Lower leg skin (tissue), 4 donors: Measurements from ENCODE around the gene CACNA1H. TPM values are rescaled to one million over a fixed set of nuclear protein-coding genes. Genes with fewer than 3 reads are reported as not detected.

ENCODE experiments used
- DNase-seq, 2 donors: peaks; one replicate each; pipeline ENCODE4 v3.0.0-alpha.2; 2019; ENCODE audit warnings: low spot score in 2 of 2
- H3K4me3 ChIP-seq: fragments of 200-600 bp; sonication (generic); 2 replicates; pipeline ENCODE4 v1.5.1; 2017; ENCODE audit warnings: mild to moderate bottlenecking, low read depth; ENCODE audit not compliant: poor library complexity, severe bottlenecking
- POLR2A ChIP-seq, 2 donors: fragments of 450-650 bp; IDR thresholded peaks; one replicate each; pipeline ENCODE4 v1.6.1; 2016 to 2017; ENCODE audit warnings: antibody characterized with exemption in 2 of 2, mild to moderate bottlenecking in 1 of 2, moderate library complexity in 1 of 2
- whole genome bisulfite sequencing, 2 donors: methylation state at CpG; one replicate each; pipeline ENCODE4 v1.1.5; 2018; 5-methylcytosine and 5-hydroxymethylcytosine counted together
- intact Hi-C: fragments of 100-400 bp; cut with DNase I; formaldehyde crosslinking; loops from one replicate; pipeline ENCODE4 v1.15.0; 2023; ENCODE audit warnings: low total_unique reads
- total RNA-seq, 4 donors: library from RNA; depleted of rRNA; stranded (reverse); fragments of >200 nt; gene quantifications; one replicate each; pipeline ENCODE4 v1.1.0, GENCODE V29; 2016
- TF ChIP-seq, protein P1 (sequence below), 3 donors: fragments of 450-650 bp; IDR thresholded peaks; one replicate each; pipeline ENCODE4 v1.5.1; 2016; ENCODE audit warnings: antibody characterized with exemption in 3 of 3, mild to moderate bottlenecking in 3 of 3, moderate library complexity in 2 of 3

CACNA1H gene
- total RNA-seq, 4 donors from 2014 or later = 29.3 to 151 (median 72.1) TPM

DNA sequence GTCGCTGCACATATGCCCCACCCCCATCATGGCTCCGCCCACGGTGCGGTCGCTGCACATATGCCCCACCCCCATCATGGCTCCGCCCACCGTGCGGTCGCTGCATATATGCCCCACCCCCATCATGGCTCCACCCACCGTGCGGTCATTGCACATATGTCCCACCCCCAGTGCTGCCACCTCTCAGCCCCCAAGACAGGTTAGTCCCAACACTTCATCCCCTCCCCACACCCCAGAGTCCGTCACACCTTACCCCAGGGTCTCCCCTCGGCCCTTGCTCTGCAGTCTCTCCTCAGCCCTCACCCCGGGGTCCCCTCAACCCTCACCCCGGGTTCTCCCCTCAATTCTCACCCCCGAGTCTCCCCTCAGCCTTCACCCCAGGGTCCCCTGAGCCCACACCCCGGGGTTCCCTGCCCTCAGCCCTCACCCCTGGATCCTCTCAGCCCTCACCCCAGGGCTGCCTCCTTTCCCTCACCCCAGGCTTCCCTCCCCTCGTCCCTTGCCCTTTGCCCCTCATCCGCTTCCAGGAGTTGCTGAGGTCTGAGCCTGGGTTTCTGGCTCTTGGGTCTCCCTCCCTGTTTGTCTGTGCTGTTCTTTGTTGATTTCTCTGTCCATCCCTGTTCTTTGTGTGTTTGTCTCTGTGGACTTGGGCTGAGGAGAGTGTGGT, 46.6 kb downstream of the CACNA1H start:
- 84 to 85% methylated on average over 10 to 14 of the region's 19 CpGs for WGBS, 2 donors
- no peak overlapping the region for H3K4me3 ChIP-seq
- TF ChIP-seq POLR2A (IDR thresholded peaks at IDR 0.05) = no peak
- TF ChIP-seq, protein P1, sequence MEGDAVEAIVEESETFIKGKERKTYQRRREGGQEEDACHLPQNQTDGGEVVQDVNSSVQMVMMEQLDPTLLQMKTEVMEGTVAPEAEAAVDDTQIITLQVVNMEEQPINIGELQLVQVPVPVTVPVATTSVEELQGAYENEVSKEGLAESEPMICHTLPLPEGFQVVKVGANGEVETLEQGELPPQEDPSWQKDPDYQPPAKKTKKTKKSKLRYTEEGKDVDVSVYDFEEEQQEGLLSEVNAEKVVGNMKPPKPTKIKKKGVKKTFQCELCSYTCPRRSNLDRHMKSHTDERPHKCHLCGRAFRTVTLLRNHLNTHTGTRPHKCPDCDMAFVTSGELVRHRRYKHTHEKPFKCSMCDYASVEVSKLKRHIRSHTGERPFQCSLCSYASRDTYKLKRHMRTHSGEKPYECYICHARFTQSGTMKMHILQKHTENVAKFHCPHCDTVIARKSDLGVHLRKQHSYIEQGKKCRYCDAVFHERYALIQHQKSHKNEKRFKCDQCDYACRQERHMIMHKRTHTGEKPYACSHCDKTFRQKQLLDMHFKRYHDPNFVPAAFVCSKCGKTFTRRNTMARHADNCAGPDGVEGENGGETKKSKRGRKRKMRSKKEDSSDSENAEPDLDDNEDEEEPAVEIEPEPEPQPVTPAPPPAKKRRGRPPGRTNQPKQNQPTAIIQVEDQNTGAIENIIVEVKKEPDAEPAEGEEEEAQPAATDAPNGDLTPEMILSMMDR (IDR thresholded peaks at IDR 0.05) = no peak
- intact Hi-C loops = no loop called here
- DNase-seq = no peak

DNA sequence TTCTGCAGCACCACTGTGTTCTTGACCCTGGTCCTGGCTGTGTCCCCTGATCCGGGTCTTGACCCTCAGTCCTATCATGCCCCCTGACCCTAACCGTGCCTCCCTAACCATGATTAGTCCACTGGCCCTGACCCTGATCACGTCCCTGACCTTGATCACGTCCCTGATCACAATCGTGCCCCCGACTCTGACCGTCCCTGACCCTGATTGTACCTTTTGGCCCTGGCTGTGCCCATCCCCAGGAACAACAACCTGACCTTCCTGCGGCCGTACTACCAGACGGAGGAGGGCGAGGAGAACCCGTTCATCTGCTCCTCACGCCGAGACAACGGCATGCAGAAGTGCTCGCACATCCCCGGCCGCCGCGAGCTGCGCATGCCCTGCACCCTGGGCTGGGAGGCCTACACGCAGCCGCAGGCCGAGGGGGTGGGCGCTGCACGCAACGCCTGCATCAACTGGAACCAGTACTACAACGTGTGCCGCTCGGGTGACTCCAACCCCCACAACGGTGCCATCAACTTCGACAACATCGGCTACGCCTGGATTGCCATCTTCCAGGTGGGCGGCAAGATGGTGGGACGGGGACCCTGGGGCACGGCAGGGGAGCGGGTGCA, 47.2 kb downstream of the CACNA1H start:
- 92 to 93% methylated on average over 38 of the region's 38 CpGs for WGBS, 2 donors
- no peak overlapping the region for H3K4me3 ChIP-seq
- DNase-seq = no peak
- intact Hi-C loops = no loop called here
- TF ChIP-seq POLR2A (IDR thresholded peaks at IDR 0.05) = no peak
- TF ChIP-seq, protein P1 (IDR thresholded peaks at IDR 0.05) = no peak

- 86 to 87% methylated on average over 21 to 25 of the region's 25 CpGs for WGBS, 2 donors
- intact Hi-C loops = no loop called here
- no peak for DNase-seq
- no peak for TF ChIP-seq POLR2A (IDR thresholded peaks at IDR 0.05)
- TF ChIP-seq, protein P1 (IDR thresholded peaks at IDR 0.05) = no peak
- H3K4me3 ChIP-seq = no peak overlapping the region
These were observed 48.5 kb downstream of the CACNA1H start for GRCh38 chr16:1201444-1201843.

DNA sequence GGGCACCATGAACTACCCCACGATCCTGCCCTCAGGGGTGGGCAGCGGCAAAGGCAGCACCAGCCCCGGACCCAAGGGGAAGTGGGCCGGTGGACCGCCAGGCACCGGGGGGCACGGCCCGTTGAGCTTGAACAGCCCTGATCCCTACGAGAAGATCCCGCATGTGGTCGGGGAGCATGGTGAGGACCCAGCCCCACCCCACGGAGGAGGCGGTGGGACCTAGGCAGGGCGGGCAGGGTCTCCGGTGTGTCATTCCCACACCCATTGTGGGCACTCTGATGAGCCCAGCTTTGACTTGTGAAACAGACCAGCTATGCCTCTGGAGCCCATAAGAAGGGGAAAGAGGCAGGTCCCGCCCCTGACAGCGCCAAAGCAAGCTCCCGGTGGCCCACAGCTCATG, 49.4 kb downstream of the CACNA1H start:
- intact Hi-C loops = no loop called here
- no peak for DNase-seq
- no peak overlapping the region for H3K4me3 ChIP-seq
- TF ChIP-seq POLR2A (IDR thresholded peaks at IDR 0.05) = no peak
- TF ChIP-seq, protein P1 (IDR thresholded peaks at IDR 0.05) = no peak
- 88 to 91% methylated on average over 13 to 18 of the region's 18 CpGs for WGBS, 2 donors

GRCh38 chr16:1204933-1205332, 52.0 kb downstream of the CACNA1H start:
- TF ChIP-seq, protein P1 (IDR thresholded peaks at IDR 0.05) = no peak
- no peak for TF ChIP-seq POLR2A (IDR thresholded peaks at IDR 0.05)
- WGBS, 2 donors = 43 to 83% methylated on average over 1 to 9 of the region's 21 CpGs

More at GRCh38 chr16:1204933-1205332, 52.0 kb downstream of the CACNA1H start:
- no peak for DNase-seq
- intact Hi-C loops = no loop called here
- H3K4me3 ChIP-seq = no peak overlapping the region
